Vagina (tissue), 2 donors: ENCODE results near the gene KCNC4.

Source experiments
- POLR2A ChIP-seq, 2 donors: fragments of 450-650 bp; IDR thresholded peaks; one replicate each; pipeline ENCODE4 v1.6.1; 2017; ENCODE audit warnings: antibody characterized with exemption in 2 of 2, mild to moderate bottlenecking in 2 of 2, moderate library complexity in 2 of 2
- TF ChIP-seq, protein P1 (sequence below), 3 experiments: fragments of 450-650 bp in 2 of 3; fragments of 200-600 bp in 1 of 3; sonication (generic) in 1 of 3; IDR thresholded peaks; one replicate each; pipeline ENCODE4 v1.5.1; 2017 to 2019; ENCODE audit warnings: antibody characterized with exemption in 3 of 3, mild to moderate bottlenecking in 2 of 3, moderate library complexity in 2 of 3

DNA sequence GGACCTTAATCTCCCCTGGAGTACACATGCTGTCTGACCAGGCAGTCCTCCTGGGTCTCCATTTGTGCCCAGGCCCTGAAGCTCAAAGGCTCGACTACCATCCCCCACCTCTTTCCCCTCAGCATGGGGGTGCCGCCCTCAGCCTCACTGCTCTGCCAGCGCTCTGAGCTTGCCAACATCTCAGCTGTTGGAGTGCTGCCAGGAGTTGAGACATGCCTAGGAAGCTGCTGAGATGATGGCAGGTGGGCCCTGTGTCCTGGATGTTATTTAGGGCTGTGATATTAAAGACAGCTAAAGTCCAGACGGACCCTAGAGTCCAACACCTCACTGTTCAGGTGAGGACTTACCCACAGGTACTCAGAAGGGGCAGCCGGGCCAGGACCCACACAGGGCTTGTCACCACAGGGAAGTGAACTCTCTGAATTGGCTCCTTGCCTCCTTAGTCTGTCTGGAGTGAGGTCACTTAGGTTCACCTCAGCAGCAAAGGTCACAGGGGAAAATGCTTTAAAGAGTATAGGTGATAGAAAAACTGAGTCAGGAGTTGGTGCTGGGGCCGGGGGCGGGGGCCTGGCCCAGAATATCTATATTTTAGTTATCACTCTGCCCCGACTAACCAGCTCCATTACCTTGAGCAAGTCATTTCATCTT lies 19.7 kb upstream of the KCNC4 start:
- TF ChIP-seq, protein P1, sequence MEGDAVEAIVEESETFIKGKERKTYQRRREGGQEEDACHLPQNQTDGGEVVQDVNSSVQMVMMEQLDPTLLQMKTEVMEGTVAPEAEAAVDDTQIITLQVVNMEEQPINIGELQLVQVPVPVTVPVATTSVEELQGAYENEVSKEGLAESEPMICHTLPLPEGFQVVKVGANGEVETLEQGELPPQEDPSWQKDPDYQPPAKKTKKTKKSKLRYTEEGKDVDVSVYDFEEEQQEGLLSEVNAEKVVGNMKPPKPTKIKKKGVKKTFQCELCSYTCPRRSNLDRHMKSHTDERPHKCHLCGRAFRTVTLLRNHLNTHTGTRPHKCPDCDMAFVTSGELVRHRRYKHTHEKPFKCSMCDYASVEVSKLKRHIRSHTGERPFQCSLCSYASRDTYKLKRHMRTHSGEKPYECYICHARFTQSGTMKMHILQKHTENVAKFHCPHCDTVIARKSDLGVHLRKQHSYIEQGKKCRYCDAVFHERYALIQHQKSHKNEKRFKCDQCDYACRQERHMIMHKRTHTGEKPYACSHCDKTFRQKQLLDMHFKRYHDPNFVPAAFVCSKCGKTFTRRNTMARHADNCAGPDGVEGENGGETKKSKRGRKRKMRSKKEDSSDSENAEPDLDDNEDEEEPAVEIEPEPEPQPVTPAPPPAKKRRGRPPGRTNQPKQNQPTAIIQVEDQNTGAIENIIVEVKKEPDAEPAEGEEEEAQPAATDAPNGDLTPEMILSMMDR (IDR thresholded peaks at IDR 0.05): no peak
- TF ChIP-seq POLR2A (IDR thresholded peaks at IDR 0.05): no peak
